Activated naive CD8-positive, alpha-beta T cell treated with anti-CD3 and anti-CD28 coated beads, Interleukin-2, amount 50 U/mL, for 24 hours (primary cell): ENCODE measurements around the gene TNFSF13B.

Experiments used
- ATAC-seq: fragments of 150-1000 bp; cut with Tn5 transposase; one replicate; pipeline ENCODE4 v1.10.0; 2021
- DNase-seq: peaks from one replicate; pipeline ENCODE4 v3.0.0; 2021
- H3K27ac Mint-ChIP-seq: one replicate; pipeline ENCODE4 v1.8.0; 2021; ENCODE audit warnings: mild to moderate bottlenecking, mixed read lengths
- H3K27me3 Mint-ChIP-seq: one replicate; pipeline ENCODE4 v1.8.0; 2021; ENCODE audit warnings: mixed read lengths
- H3K36me3 Mint-ChIP-seq: one replicate; pipeline ENCODE4 v1.8.0; 2021; ENCODE audit warnings: low read depth, mixed read lengths
- H3K4me1 Mint-ChIP-seq: one replicate; pipeline ENCODE4 v1.8.0; 2021; ENCODE audit warnings: mixed read lengths
- H3K4me3 Mint-ChIP-seq: one replicate; pipeline ENCODE4 v1.8.0; 2021; ENCODE audit warnings: mild to moderate bottlenecking, moderate library complexity, mixed read lengths
- H3K9me3 Mint-ChIP-seq: one replicate; pipeline ENCODE4 v1.8.0; 2021; ENCODE audit warnings: mixed read lengths

Gene TNFSF13B

GRCh38 chr13:108349269-108349668 is 79.8 kb downstream of the TNFSF13B start:
- ATAC-seq: no peak
- H3K27ac Mint-ChIP-seq: no peak overlapping the region
- no peaks in the 10 kb centered on the region for H3K27me3 Mint-ChIP-seq
- no peak overlapping the region for H3K4me3 Mint-ChIP-seq
- H3K9me3 Mint-ChIP-seq: no peaks in the 10 kb centered on the region
- DNase-seq: no peak
- H3K36me3 Mint-ChIP-seq: no peaks in the 10 kb centered on the region
- peaks cover 3% of the 10 kb centered on the region for H3K4me1 Mint-ChIP-seq

GRCh38 chr13:108350579-108350978 is 81.1 kb downstream of the TNFSF13B start:
- Mint-ChIP-seq H3K36me3 (no peaks in the 10 kb centered on the region), H3K4me3 (no peak overlapping the region), H3K27ac (no peak overlapping the region), H3K9me3 (no peaks in the 10 kb centered on the region), H3K4me1 (peaks cover 3% of the 10 kb centered on the region), H3K27me3 (peaks cover 3% of the 10 kb centered on the region)
- no peak for DNase-seq
- no peak for ATAC-seq

GRCh38 chr13:108352599-108352998 is 83.1 kb downstream of the TNFSF13B start:
- Mint-ChIP-seq H3K4me3 (no peak overlapping the region), H3K9me3 (no peaks in the 10 kb centered on the region), H3K27ac (no peak overlapping the region), H3K27me3 (peaks cover 3% of the 10 kb centered on the region), H3K4me1 (no peaks in the 10 kb centered on the region), H3K36me3 (no peaks in the 10 kb centered on the region)
- DNase-seq: no peak
- ATAC-seq: no peak

GRCh38 chr13:108357228-108357627 is 87.7 kb downstream of the TNFSF13B start:
- no peak for DNase-seq
- ATAC-seq: no peak
- Mint-ChIP-seq H3K4me3 (no peak overlapping the region), H3K27me3 (peaks cover 7% of the 10 kb centered on the region), H3K9me3 (no peaks in the 10 kb centered on the region), H3K4me1 (no peaks in the 10 kb centered on the region), H3K36me3 (no peaks in the 10 kb centered on the region), H3K27ac (no peak overlapping the region)
